IMR-90 (cell line): ENCODE measurements around the gene AGPAT3.

ENCODE experiments used
- FOS ChIP-seq: fragments of 150-350 bp; IDR thresholded peaks from 2 replicates; pipeline ENCODE4 v1.6.1; 2016; ENCODE audit warnings: low read depth, low read length
- NFE2L2 ChIP-seq: fragments of 150-350 bp; IDR thresholded peaks from 2 replicates; pipeline ENCODE4 v1.6.1; 2016; ENCODE audit warnings: low read depth, mild to moderate bottlenecking, low read length
- RAD21 ChIP-seq: IDR thresholded peaks from 2 replicates; pipeline ENCODE4 v1.6.1; 2012; ENCODE audit warnings: low read length, improper control_type of control experiment
- TF ChIP-seq, protein P1 (sequence below): conservative IDR thresholded peaks from 2 replicates; pipeline ENCODE4 v1.5.1; 2012; ENCODE audit warnings: mild to moderate bottlenecking, low read depth, low read length, improper control_type of control experiment

DNA sequence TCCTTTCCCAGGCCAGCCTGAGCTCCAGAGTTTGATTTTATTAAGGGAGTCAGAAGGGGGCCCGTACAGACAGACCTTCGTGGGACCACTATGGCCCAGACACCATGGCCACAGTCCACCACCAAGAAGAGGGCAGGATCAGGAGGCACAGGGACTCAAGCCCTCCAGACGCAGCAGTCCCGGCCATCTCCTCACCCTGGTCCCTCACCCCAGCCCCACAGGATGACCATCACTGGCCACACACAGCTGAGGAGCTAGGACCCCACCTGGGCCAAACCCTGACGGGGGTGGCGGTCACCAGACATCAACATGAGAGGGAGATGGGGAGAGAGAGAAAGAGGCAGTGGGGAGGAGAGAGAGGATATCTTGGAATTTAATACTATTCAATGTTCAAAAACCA, 29.2 kb upstream of the AGPAT3 start:
- TF ChIP-seq FOS (no peak), NFE2L2 (no peak), RAD21 (no peak)
- TF ChIP-seq, protein P1, sequence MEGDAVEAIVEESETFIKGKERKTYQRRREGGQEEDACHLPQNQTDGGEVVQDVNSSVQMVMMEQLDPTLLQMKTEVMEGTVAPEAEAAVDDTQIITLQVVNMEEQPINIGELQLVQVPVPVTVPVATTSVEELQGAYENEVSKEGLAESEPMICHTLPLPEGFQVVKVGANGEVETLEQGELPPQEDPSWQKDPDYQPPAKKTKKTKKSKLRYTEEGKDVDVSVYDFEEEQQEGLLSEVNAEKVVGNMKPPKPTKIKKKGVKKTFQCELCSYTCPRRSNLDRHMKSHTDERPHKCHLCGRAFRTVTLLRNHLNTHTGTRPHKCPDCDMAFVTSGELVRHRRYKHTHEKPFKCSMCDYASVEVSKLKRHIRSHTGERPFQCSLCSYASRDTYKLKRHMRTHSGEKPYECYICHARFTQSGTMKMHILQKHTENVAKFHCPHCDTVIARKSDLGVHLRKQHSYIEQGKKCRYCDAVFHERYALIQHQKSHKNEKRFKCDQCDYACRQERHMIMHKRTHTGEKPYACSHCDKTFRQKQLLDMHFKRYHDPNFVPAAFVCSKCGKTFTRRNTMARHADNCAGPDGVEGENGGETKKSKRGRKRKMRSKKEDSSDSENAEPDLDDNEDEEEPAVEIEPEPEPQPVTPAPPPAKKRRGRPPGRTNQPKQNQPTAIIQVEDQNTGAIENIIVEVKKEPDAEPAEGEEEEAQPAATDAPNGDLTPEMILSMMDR = no peak
